GM12878 (cell line): ENCODE measurements around the gene ARHGEF7. TPM values are rescaled to one million over a fixed set of nuclear protein-coding genes. Genes with fewer than 3 reads are reported as not detected.

Source experiments
- ATAC-seq: fragments of 200-7000 bp; cut with Tn5 transposase; 3 replicates; pipeline ENCODE4 v1.9.1; 2020; ENCODE audit warnings: mild to moderate bottlenecking, moderate library complexity
- BruUV-seq: library from RNA; stranded (reverse); fragments of 400-500 nt; replicated peaks from 2 replicates; lab custom pipeline; 2021; lab: Mats Ljungman, UMichigan
- CTCF ChIA-PET: fragments of 300-600 bp; sonication (Branson Sonifier 250); formaldehyde crosslinking; extraction: SDS; loops from one replicate; lab custom pipeline; 2021; ENCODE audit warnings: inconsistent platforms; lab: Yijun Ruan, JAX
- POLR2A ChIA-PET: fragments of 350-600 bp; formaldehyde crosslinking; extraction: SDS; loops from one replicate; lab custom pipeline; 2021; ENCODE audit warnings: inconsistent platforms; lab: Charles Lee
- RAD21 ChIA-PET: fragments of 300-600 bp; sonication (Branson Sonifier 250); formaldehyde crosslinking; loops from one replicate; lab custom pipeline; 2023; ENCODE audit warnings: antibody characterized with exemption; ENCODE audit not compliant: unreplicated experiment; lab: Charles Lee
- SMC1A ChIA-PET: fragments of 300-600 bp; sonication (Branson Sonifier 250); formaldehyde crosslinking; loops from one replicate; lab custom pipeline; 2023; ENCODE audit not compliant: unreplicated experiment, uncharacterized antibody; lab: Charles Lee
- DNase-seq: peaks from one replicate; pipeline ENCODE4 v3.0.0-alpha.2; 2011; ENCODE audit warnings: low read depth, low spot score
- FAIRE-seq: peaks from 3 replicates; lab custom pipeline; 2011; peaks lifted over from hg19 to GRCh38; lab: Jason Lieb, UNC
- H2AFZ ChIP-seq: 2 replicates; pipeline ENCODE4 v1.6.0; 2011; ENCODE audit warnings: low read depth, low read length, control low read depth; ENCODE audit not compliant: control insufficient read depth
- H3K27ac ChIP-seq: 2 replicates; pipeline ENCODE4 v1.5.1; 2011; ENCODE audit warnings: control low read depth; ENCODE audit not compliant: control insufficient read depth, insufficient read depth
- H3K27me3 ChIP-seq, 2 experiments: replicated peaks in 1 of 2; 2 replicates each; pipeline versions ENCODE4 v1.6.0 to v1.6.1; 2011; ENCODE audit warnings: low read length in 1 of 2; ENCODE audit not compliant: control insufficient read depth in 2 of 2, insufficient read depth in 2 of 2
- H3K36me3 ChIP-seq, 2 experiments: 2 replicates each; pipeline ENCODE4 v1.5.1; 2011; ENCODE audit warnings: low read length in 1 of 2; ENCODE audit not compliant: control insufficient read depth in 2 of 2, insufficient read depth in 2 of 2
- H3K4me1 ChIP-seq: 2 replicates; pipeline ENCODE4 v1.6.1; 2011; ENCODE audit warnings: mild to moderate bottlenecking, low read length, moderate library complexity, mixed read lengths; ENCODE audit not compliant: control insufficient read depth, insufficient read depth
- H3K4me2 ChIP-seq: 2 replicates; pipeline ENCODE4 v1.6.0; 2011; ENCODE audit warnings: control low read depth; ENCODE audit not compliant: control insufficient read depth, insufficient read depth
- H3K4me3 ChIP-seq: fragments of 200-600 bp; sonication (generic); 2 replicates; pipeline ENCODE4 v1.5.1; 2016
- H3K79me2 ChIP-seq: 2 replicates; pipeline ENCODE4 v1.6.0; 2011; ENCODE audit warnings: low read length; ENCODE audit not compliant: control insufficient read depth, insufficient read depth
- H3K9ac ChIP-seq: 2 replicates; pipeline ENCODE4 v1.8.0; 2011; ENCODE audit warnings: low read length, control low read depth, mixed read lengths; ENCODE audit not compliant: control insufficient read depth, insufficient read depth
- H3K9me3 ChIP-seq: replicated peaks from 3 replicates; pipeline ENCODE4 v1.5.1; 2011; ENCODE audit warnings: mild to moderate bottlenecking, low read length; ENCODE audit not compliant: control insufficient read depth, insufficient read depth
- H4K20me1 ChIP-seq: 2 replicates; pipeline ENCODE4 v1.6.0; 2011; ENCODE audit not compliant: control insufficient read depth, insufficient read depth
- CHD2 ChIP-seq: IDR thresholded peaks from 2 replicates; pipeline ENCODE4 v1.6.1; 2011; ENCODE audit warnings: low read depth, low read length, improper control_type of control experiment, borderline replicate concordance
- NR2C2 ChIP-seq: IDR thresholded peaks from 2 replicates; pipeline ENCODE4 v1.6.1; 2011; ENCODE audit warnings: borderline replicate concordance, low read depth; ENCODE audit not compliant: control insufficient read depth, insufficient read length
- SREBF2 ChIP-seq: IDR thresholded peaks from 2 replicates; pipeline ENCODE4 v1.6.1; 2012; ENCODE audit warnings: mild to moderate bottlenecking, low read length
- SUZ12 ChIP-seq: fragments of 200-600 bp; sonication (generic); IDR thresholded peaks from one replicate; pipeline ENCODE4 v1.6.1; 2018; ENCODE audit warnings: antibody characterized with exemption, mild to moderate bottlenecking; ENCODE audit not compliant: unreplicated experiment
- ZNF207 ChIP-seq: fragments of 450-650 bp; IDR thresholded peaks from 2 replicates; pipeline ENCODE4 v1.6.1; 2014; ENCODE audit warnings: antibody characterized with exemption, mild to moderate bottlenecking, borderline replicate concordance
- WGBS: methylation state at CpG from one replicate; pipeline ENCODE4 v1.1.6; 2016; ENCODE audit warnings: low lambda C conversion rate; ENCODE audit not compliant: insufficient replicate concordance, insufficient coverage; ENCODE audit errors: missing lambda C conversion rate; 5-methylcytosine and 5-hydroxymethylcytosine counted together
- in situ Hi-C: fragments of 300-500 bp; cut with MboI; formaldehyde crosslinking; loops from 9 replicates; pipeline ENCODE4 v1.14.3; 2018; ENCODE audit warnings: mixed read lengths
- intact Hi-C: fragments of 100-400 bp; cut with micrococcal nuclease; formaldehyde crosslinking; loops from one replicate; pipeline ENCODE4 v1.14.2; 2022; ENCODE audit not compliant: unreplicated experiment
- polyA plus RNA-seq, 11 experiments: library from polyadenylated mRNA; depleted of rRNA in 4 of 11; unstranded in 6 of 11; stranded (reverse) in 5 of 11; fragments of >200 nt; fragmentation: Nextera tagmentation in 4 of 11; fragmentation: Illumina TruSeq in 1 of 11; extraction: Ambion mirVana in 4 of 11; extraction: Trizol in 1 of 11; gene quantifications; 1 replicate in 1 of 11; 2 replicates in 10 of 11; pipeline versions ENCODE4 v1.2.1 to v1.2.3, GENCODE V29; 2011 to 2016; ENCODE audit warnings: inconsistent platforms in 2 of 11, missing spikeins in 2 of 11, low read depth in 1 of 11
- total RNA-seq, 4 experiments: library from RNA; depleted of rRNA in 3 of 4; stranded (reverse); fragments of >200 nt in 3 of 4; fragmentation: Illumina TruSeq in 1 of 4; extraction: Trizol in 1 of 4; gene quantifications; 2 replicates each; pipeline versions ENCODE4 v1.2.1 to v1.2.3, GENCODE V29; 2013 to 2021
- TF ChIP-seq, protein P1 (sequence below): fragments of 450-650 bp; IDR thresholded peaks from 2 replicates; pipeline ENCODE4 v1.6.1; 2018; ENCODE audit warnings: mild to moderate bottlenecking, low read depth, moderate library complexity; ENCODE audit not compliant: partially characterized antibody
- TF ChIP-seq, protein P2 (sequence below): fragments of 450-650 bp; IDR thresholded peaks from 2 replicates; pipeline ENCODE4 v1.6.1; 2017; ENCODE audit warnings: borderline replicate concordance
- TF ChIP-seq, protein P3 (sequence below): IDR thresholded peaks from 2 replicates; pipeline ENCODE4 v1.6.1; 2011; ENCODE audit warnings: borderline replicate concordance, low read depth, mild to moderate bottlenecking, moderate library complexity, low read length; ENCODE audit not compliant: insufficient read depth, poor library complexity, severe bottlenecking

ARHGEF7 gene
- total and polyA plus RNA-seq, 10 of the 15 experiments (the other 5 are each of a cell fraction or from before 2014, with no cell fraction given), result 4.7 to 65.5 (median 36.6) TPM

DNA sequence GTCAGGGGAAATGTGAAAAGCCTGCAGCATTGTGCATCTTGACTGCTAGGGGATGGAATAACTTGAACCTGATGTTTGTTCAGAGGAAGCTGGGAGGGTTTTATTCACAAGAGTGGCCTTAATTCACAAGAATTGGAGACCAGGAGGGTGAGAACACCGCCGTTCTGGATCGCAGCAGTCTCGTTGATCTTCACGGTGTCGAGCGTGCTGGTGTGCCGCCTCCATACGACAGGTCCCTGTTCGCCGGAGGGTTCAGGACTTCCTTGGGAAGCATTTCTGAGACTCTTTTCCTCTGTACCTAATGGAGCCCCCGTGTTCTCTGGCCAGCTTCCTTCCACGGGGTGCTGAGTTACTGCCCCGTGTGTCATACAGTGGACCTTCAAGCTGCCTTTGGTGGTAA is 66.9 kb downstream of the ARHGEF7 start:
- no TSS peak for BruUV-seq
- intact Hi-C loops, result loop anchor here (10.0 kb wide), 1 partner anchor 467 kb away; the partner anchor contains the start of gene ING1
- Histone ChIP-seq H3K79me2 (peaks cover 94% of the 10 kb centered on the region), H3K9ac (no peak overlapping the region), H3K27me3 (no peaks in the 10 kb centered on the region), H3K9me3 (no peaks in the 10 kb centered on the region; the same call in 2 of the 3 replicates), H3K36me3 (peaks cover 5 to 12% of the 10 kb centered on the region in 2 experiments; a peak in 3 of 4 replicates), H2AFZ (no peak overlapping the region), H3K4me1 (peaks cover 46% of the 10 kb centered on the region), H3K27ac (no peak overlapping the region), H3K4me3 (no peak overlapping the region), H3K4me2 (no peak overlapping the region), H4K20me1 (no peaks in the 10 kb centered on the region)
- CTCF ChIA-PET, result interaction anchor here (0.6 to 2.0 kb wide), 3 partner anchors 20 to 35 kb away, joined by 3 to 5 read pairs (median 3); no protein-coding TSS in a partner anchor
- RAD21 ChIA-PET, result interaction anchor here (0.7 to 2.5 kb wide), 2 partner anchors 22 to 267 kb away, joined by 3 to 7 read pairs; partner anchors contain the start of gene ANKRD10
- ATAC-seq, result no peak
- no peak for DNase-seq
- SMC1A ChIA-PET, result interaction anchor here (1.0 to 10.0 kb wide), 5 partner anchors 10 to 114 kb away, joined by 3 to 99 read pairs (median 5); no protein-coding TSS in a partner anchor
- FAIRE-seq, result no peak
- in situ Hi-C loops, result no loop called here
- TF ChIP-seq NR2C2 (no peak), CHD2 (no peak), SUZ12 (no peak), ZNF207 (no peak), SREBF2 (no peak)
- TF ChIP-seq, protein P1, sequence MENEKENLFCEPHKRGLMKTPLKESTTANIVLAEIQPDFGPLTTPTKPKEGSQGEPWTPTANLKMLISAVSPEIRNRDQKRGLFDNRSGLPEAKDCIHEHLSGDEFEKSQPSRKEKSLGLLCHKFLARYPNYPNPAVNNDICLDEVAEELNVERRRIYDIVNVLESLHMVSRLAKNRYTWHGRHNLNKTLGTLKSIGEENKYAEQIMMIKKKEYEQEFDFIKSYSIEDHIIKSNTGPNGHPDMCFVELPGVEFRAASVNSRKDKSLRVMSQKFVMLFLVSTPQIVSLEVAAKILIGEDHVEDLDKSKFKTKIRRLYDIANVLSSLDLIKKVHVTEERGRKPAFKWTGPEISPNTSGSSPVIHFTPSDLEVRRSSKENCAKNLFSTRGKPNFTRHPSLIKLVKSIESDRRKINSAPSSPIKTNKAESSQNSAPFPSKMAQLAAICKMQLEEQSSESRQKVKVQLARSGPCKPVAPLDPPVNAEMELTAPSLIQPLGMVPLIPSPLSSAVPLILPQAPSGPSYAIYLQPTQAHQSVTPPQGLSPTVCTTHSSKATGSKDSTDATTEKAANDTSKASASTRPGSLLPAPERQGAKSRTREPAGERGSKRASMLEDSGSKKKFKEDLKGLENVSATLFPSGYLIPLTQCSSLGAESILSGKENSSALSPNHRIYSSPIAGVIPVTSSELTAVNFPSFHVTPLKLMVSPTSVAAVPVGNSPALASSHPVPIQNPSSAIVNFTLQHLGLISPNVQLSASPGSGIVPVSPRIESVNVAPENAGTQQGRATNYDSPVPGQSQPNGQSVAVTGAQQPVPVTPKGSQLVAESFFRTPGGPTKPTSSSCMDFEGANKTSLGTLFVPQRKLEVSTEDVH, result no peak
- TF ChIP-seq, protein P2, sequence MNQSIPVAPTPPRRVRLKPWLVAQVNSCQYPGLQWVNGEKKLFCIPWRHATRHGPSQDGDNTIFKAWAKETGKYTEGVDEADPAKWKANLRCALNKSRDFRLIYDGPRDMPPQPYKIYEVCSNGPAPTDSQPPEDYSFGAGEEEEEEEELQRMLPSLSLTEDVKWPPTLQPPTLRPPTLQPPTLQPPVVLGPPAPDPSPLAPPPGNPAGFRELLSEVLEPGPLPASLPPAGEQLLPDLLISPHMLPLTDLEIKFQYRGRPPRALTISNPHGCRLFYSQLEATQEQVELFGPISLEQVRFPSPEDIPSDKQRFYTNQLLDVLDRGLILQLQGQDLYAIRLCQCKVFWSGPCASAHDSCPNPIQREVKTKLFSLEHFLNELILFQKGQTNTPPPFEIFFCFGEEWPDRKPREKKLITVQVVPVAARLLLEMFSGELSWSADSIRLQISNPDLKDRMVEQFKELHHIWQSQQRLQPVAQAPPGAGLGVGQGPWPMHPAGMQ, result no peak
- TF ChIP-seq, protein P3, sequence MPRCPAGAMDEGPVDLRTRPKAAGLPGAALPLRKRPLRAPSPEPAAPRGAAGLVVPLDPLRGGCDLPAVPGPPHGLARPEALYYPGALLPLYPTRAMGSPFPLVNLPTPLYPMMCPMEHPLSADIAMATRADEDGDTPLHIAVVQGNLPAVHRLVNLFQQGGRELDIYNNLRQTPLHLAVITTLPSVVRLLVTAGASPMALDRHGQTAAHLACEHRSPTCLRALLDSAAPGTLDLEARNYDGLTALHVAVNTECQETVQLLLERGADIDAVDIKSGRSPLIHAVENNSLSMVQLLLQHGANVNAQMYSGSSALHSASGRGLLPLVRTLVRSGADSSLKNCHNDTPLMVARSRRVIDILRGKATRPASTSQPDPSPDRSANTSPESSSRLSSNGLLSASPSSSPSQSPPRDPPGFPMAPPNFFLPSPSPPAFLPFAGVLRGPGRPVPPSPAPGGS, result no peak
- WGBS, result 98% methylated on average over 14 of the region's 14 CpGs
- POLR2A ChIA-PET, result interaction anchor here (1.0 kb wide), 1 partner anchor 21 kb away, joined by 3 read pairs; no protein-coding TSS in a partner anchor
